H1 (cell line): ENCODE data around the gene DGUOK. TPM values are rescaled to one million over a fixed set of nuclear protein-coding genes. Genes with fewer than 3 reads are reported as not detected.

Source experiments
- CTCF ChIA-PET: fragments of 300-600 bp; sonication (Branson Sonifier 250); formaldehyde crosslinking; loops from one replicate; lab custom pipeline; 2021; ENCODE audit not compliant: partially characterized antibody; lab: Charles Lee
- POLR2A ChIA-PET: fragments of 300-600 bp; sonication (Branson Sonifier 250); formaldehyde crosslinking; loops from one replicate; lab custom pipeline; 2021; ENCODE audit warnings: inconsistent platforms; ENCODE audit not compliant: partially characterized antibody; lab: Charles Lee
- DNase-seq, 2 experiments: peaks; one replicate each; pipeline versions ENCODE4 v3.0.0 to v3.0.0-alpha.2; 2010 to 2022; ENCODE audit warnings: low spot score in 2 of 2, low read depth in 1 of 2, mixed read lengths in 1 of 2
- FAIRE-seq: peaks from 2 replicates; lab custom pipeline; 2011; peaks lifted over from hg19 to GRCh38; lab: Jason Lieb, UNC
- H2AFZ ChIP-seq: 2 replicates; pipeline ENCODE4 v1.8.1; 2012; ENCODE audit warnings: low read length, inconsistent platforms
- H2AK5ac ChIP-seq: 2 replicates; pipeline ENCODE4 v1.6.1; 2013; ENCODE audit warnings: low read depth, low read length
- H2BK120ac ChIP-seq: replicated peaks from 2 replicates; pipeline ENCODE3; 2013; ENCODE audit warnings: low read depth, low read length, inconsistent platforms
- H2BK12ac ChIP-seq: 2 replicates; pipeline ENCODE4 v1.6.1; 2013; ENCODE audit warnings: low read depth, low read length
- H2BK15ac ChIP-seq: 2 replicates; pipeline ENCODE4 v1.6.1; 2013; ENCODE audit warnings: low read length
- H2BK20ac ChIP-seq: 2 replicates; pipeline ENCODE4 v1.6.1; 2013; ENCODE audit warnings: low read length
- H2BK5ac ChIP-seq: 2 replicates; pipeline ENCODE4 v1.6.1; 2013; ENCODE audit warnings: low read depth, low read length
- H3K14ac ChIP-seq: 2 replicates; pipeline ENCODE4 v1.6.1; 2013; ENCODE audit warnings: inconsistent platforms; ENCODE audit not compliant: insufficient read length
- H3K18ac ChIP-seq: 2 replicates; pipeline ENCODE4 v1.6.1; 2013; ENCODE audit warnings: low read length; ENCODE audit errors: extremely low read depth
- H3K23ac ChIP-seq: 2 replicates; pipeline ENCODE4 v1.6.1; 2013; ENCODE audit warnings: inconsistent platforms; ENCODE audit not compliant: insufficient read length
- H3K23me2 ChIP-seq: 2 replicates; pipeline ENCODE4 v1.6.1; 2013; ENCODE audit warnings: low read depth, low read length
- H3K27ac ChIP-seq: 2 replicates; pipeline ENCODE4 v1.6.1; 2011; ENCODE audit warnings: low read depth, low read length, inconsistent platforms
- H3K27me3 ChIP-seq, 4 experiments: replicated peaks in 1 of 4; 1 replicate in 1 of 4; 2 replicates in 3 of 4; pipeline versions ENCODE4 v1.6.1 to v1.8.1; 2011 to 2013; ENCODE audit warnings: low read length in 3 of 4, mild to moderate bottlenecking in 3 of 4, inconsistent platforms in 2 of 4, mixed read lengths in 2 of 4, moderate library complexity in 1 of 4; ENCODE audit not compliant: control insufficient read depth in 3 of 4, insufficient read depth in 3 of 4; ENCODE audit errors: extremely low read depth in 1 of 4
- H3K36me3 ChIP-seq, 4 experiments: 2 replicates each; pipeline versions ENCODE4 v1.6.1 to v1.8.1; 2011 to 2013; ENCODE audit warnings: mild to moderate bottlenecking in 4 of 4, low read length in 3 of 4, moderate library complexity in 2 of 4, control low read depth in 1 of 4, inconsistent platforms in 1 of 4; ENCODE audit not compliant: insufficient read depth in 4 of 4, control insufficient read depth in 2 of 4
- H3K4ac ChIP-seq: replicated peaks from 2 replicates; pipeline ENCODE3; 2013; ENCODE audit warnings: low read length, low read depth, mixed read lengths, inconsistent platforms; ENCODE audit not compliant: insufficient read length
- H3K4me1 ChIP-seq, 4 experiments: replicated peaks in 1 of 4; 1 replicate in 1 of 4; 2 replicates in 3 of 4; pipeline versions ENCODE4 v1.6.1 to v1.8.1; 2011 to 2013; ENCODE audit warnings: low read length in 3 of 4, inconsistent platforms in 2 of 4, mixed read lengths in 1 of 4; ENCODE audit not compliant: insufficient read depth in 4 of 4, control insufficient read depth in 3 of 4
- H3K4me2 ChIP-seq, 2 experiments: 2 replicates each; pipeline versions ENCODE4 v1.6.1 to v1.8.1; 2011 to 2013; ENCODE audit warnings: low read depth in 2 of 2, low read length in 2 of 2, control low read depth in 1 of 2, inconsistent platforms in 1 of 2, mild to moderate bottlenecking in 1 of 2; ENCODE audit not compliant: insufficient read depth in 1 of 2
- H3K4me3 ChIP-seq, 4 experiments: fragments of 200-600, 300-600 bp in 1 of 4; sonication (generic), shearing (Covaris generic), sonication (Bioruptor Twin) in 1 of 4; 2 replicates each; pipeline versions ENCODE4 v1.5.1 to v1.8.1; 2011 to 2016; ENCODE audit warnings: low read length in 4 of 4, low read depth in 3 of 4, control low read depth in 2 of 4, inconsistent platforms in 2 of 4, mild to moderate bottlenecking in 2 of 4, mixed read lengths in 1 of 4, moderate library complexity in 1 of 4; ENCODE audit not compliant: insufficient read depth in 2 of 4; ENCODE audit errors: extremely low read depth in 1 of 4
- H3K56ac ChIP-seq: replicated peaks from 2 replicates; pipeline ENCODE3; 2013; ENCODE audit warnings: low read depth, mild to moderate bottlenecking, mixed read lengths, low read length, inconsistent platforms; ENCODE audit not compliant: insufficient read length
- H3K79me1 ChIP-seq: 2 replicates; pipeline ENCODE4 v1.6.1; 2013; ENCODE audit warnings: low read depth, low read length, control low read depth
- H3K79me2 ChIP-seq, 2 experiments: 2 replicates each; pipeline versions ENCODE4 v1.6.1 to v1.8.1; 2012 to 2013; ENCODE audit warnings: low read length in 2 of 2, mild to moderate bottlenecking in 2 of 2, inconsistent platforms in 1 of 2; ENCODE audit not compliant: insufficient read depth in 2 of 2, control insufficient read depth in 1 of 2
- H3K9ac ChIP-seq, 4 experiments: replicated peaks in 1 of 4; 1 replicate in 1 of 4; 2 replicates in 3 of 4; pipeline versions ENCODE4 v1.6.1 to v1.8.1; 2011 to 2013; ENCODE audit warnings: low read depth in 3 of 4, low read length in 3 of 4, control low read depth in 2 of 4, mild to moderate bottlenecking in 2 of 4, moderate library complexity in 2 of 4, inconsistent platforms in 1 of 4; ENCODE audit errors: extremely low read depth in 1 of 4
- H3K9me3 ChIP-seq, 2 experiments: 2 replicates each; pipeline versions ENCODE4 v1.6.1 to v1.8.1; 2012 to 2013; ENCODE audit warnings: mild to moderate bottlenecking in 2 of 2, moderate library complexity in 2 of 2, control low read depth in 1 of 2, inconsistent platforms in 1 of 2, low read depth in 1 of 2, low read length in 1 of 2, mixed read lengths in 1 of 2; ENCODE audit not compliant: insufficient read depth in 2 of 2
- H4K20me1 ChIP-seq, 2 experiments: replicated peaks in 1 of 2; 2 replicates each; pipeline versions ENCODE3 to v1.8.1; 2011 to 2013; ENCODE audit warnings: inconsistent platforms in 2 of 2, low read length in 2 of 2, mild to moderate bottlenecking in 1 of 2; ENCODE audit not compliant: insufficient read depth in 2 of 2, control insufficient read depth in 1 of 2
- H4K5ac ChIP-seq: 2 replicates; pipeline ENCODE4 v1.6.1; 2013; ENCODE audit warnings: low read length, low read depth, mixed read lengths, inconsistent platforms; ENCODE audit not compliant: insufficient read length
- H4K8ac ChIP-seq: 2 replicates; pipeline ENCODE4 v1.8.0; 2013; ENCODE audit warnings: mild to moderate bottlenecking, moderate library complexity, low read length, inconsistent platforms; ENCODE audit not compliant: insufficient read depth; ENCODE audit errors: extremely low read depth
- H4K91ac ChIP-seq: replicated peaks from 2 replicates; pipeline ENCODE3; 2013; ENCODE audit warnings: low read length, mixed read lengths, inconsistent platforms; ENCODE audit not compliant: insufficient read length
- WGBS, 2 experiments: shearing (Covaris generic) in 1 of 2; methylation state at CpG; one replicate each; pipeline versions ENCODE4 v1.1.6 to v1.1.7; 2013 to 2015; ENCODE audit warnings: low lambda C conversion rate in 2 of 2, mixed read lengths in 2 of 2, inconsistent platforms in 1 of 2, low coverage in 1 of 2, missing lambda C conversion rate in 1 of 2; ENCODE audit not compliant: insufficient replicate concordance in 2 of 2, insufficient coverage in 1 of 2, insufficient read length in 1 of 2; ENCODE audit errors: extremely low coverage in 1 of 2, missing lambda C conversion rate in 1 of 2; 5-methylcytosine and 5-hydroxymethylcytosine counted together
- polyA plus RNA-seq, 7 experiments: library from polyadenylated mRNA; depleted of rRNA in 3 of 7; stranded (reverse) in 5 of 7; unstranded in 2 of 7; fragments of >200 nt in 5 of 7; fragments of 200-250 nt in 2 of 7; gene quantifications; 1 replicate in 5 of 7; 2 replicates in 1 of 7; 4 replicates in 1 of 7; pipeline versions ENCODE4 v1.2.1 to v1.2.3, GENCODE V29; 2011 to 2013; ENCODE audit warnings: missing spikeins in 2 of 7, mixed read lengths in 2 of 7
- total RNA-seq: library from RNA; stranded (reverse); fragmentation: NEBNext Ultra II Directional; extraction: Animal tissue kit (Norgen Biotek cat#: 25700); gene quantifications from 2 replicates; pipeline ENCODE4 v1.2.1, GENCODE V29; 2021

The DGUOK gene
- total and polyA plus RNA-seq, 2 of the 8 experiments (the other 6 are each of a cell fraction or from before 2014, with no cell fraction given) = 110 to 168 TPM

- H2BK20ac ChIP-seq = 0 out of 2 replicates have a peak overlapping the region, but pooled peaks have one; percentile 0
- H2AK5ac ChIP-seq = no peak overlapping the region
- H4K5ac ChIP-seq = no peak overlapping the region
- no peak overlapping the region for H4K91ac ChIP-seq
- DNase-seq (no peak), FAIRE-seq (no peak)
- H4K20me1 ChIP-seq = peaks cover 35 to 50% of the 10 kb centered on the region in 2 experiments
- H2AFZ ChIP-seq = no peak overlapping the region
- no peak overlapping the region for H3K14ac ChIP-seq
- no peak overlapping the region for H3K18ac ChIP-seq
- peak overlapping the region in 1 of 2 experiments; percentile 11; a peak in 1 of 4 replicates for H3K4me2 ChIP-seq
- H3K27ac ChIP-seq = no peak overlapping the region
- 83% methylated on average over 4 of the region's 4 CpGs; no CpG with 5 or more reads in 1 of the 2 experiments for WGBS, 2 experiments
- H2BK120ac ChIP-seq = no peak overlapping the region
- H2BK5ac ChIP-seq = no peak overlapping the region
- peaks cover 11 to 39% (median 23%) of the 10 kb centered on the region in 4 experiments for H3K4me1 ChIP-seq
- no peaks in the 10 kb centered on the region for H3K9me3 ChIP-seq
- H2BK15ac ChIP-seq = no peak overlapping the region
- peaks cover 26% of the 10 kb centered on the region for H3K79me1 ChIP-seq
- peaks cover 0 to 82% of the 10 kb centered on the region in 2 experiments; a peak in 2 of 4 replicates for H3K79me2 ChIP-seq
- no peaks in the 10 kb centered on the region for H3K27me3 ChIP-seq
- ChIA-PET CTCF (interaction anchor here (0.8 to 1.4 kb wide), 8 partner anchors 21 to 125 kb away, joined by 3 to 6 read pairs (median 4); no protein-coding TSS in a partner anchor), POLR2A (interaction anchor here (0.8 to 11.4 kb wide), 12 partner anchors 9 to 212 kb away, joined by 3 to 94 read pairs (median 4); partner anchors contain the start of genes MOB1A and TET3)
- H3K9ac ChIP-seq = no peak overlapping the region
- no peak overlapping the region for H3K23ac ChIP-seq
- H3K36me3 ChIP-seq = peaks cover 0 to 4% (median 0%) of the 10 kb centered on the region in 4 experiments; a peak in 1 of 8 replicates
- no peak overlapping the region for H4K8ac ChIP-seq
- H3K56ac ChIP-seq = no peak overlapping the region
- H3K4ac ChIP-seq = no peak overlapping the region
- H2BK12ac ChIP-seq = no peak overlapping the region
- H3K4me3 ChIP-seq = no peak overlapping the region
- H3K23me2 ChIP-seq = peaks cover 2% of the 10 kb centered on the region; the same call in 1 of the 2 replicates
Observed at GRCh38 chr2:74001121-74001520, 74.4 kb downstream of the DGUOK start.
